IMR-90 (cell line): ENCODE results near the gene ABAT. TPM values are rescaled to one million over a fixed set of nuclear protein-coding genes. Genes with fewer than 3 reads are reported as not detected.

Experiments used
- ATAC-seq: fragments of 200-7000 bp; cut with Tn5 transposase; 2 replicates; pipeline ENCODE4 v1.9.1; 2020; ENCODE audit warnings: low read depth, mild to moderate bottlenecking, moderate library complexity
- BruUV-seq: library from RNA; stranded (reverse); fragments of 400-500 nt; replicated peaks from 2 replicates; lab custom pipeline; 2021; lab: Mats Ljungman, UMichigan
- CTCF ChIA-PET: fragments of 300-600 bp; formaldehyde crosslinking; extraction: SDS; loops from one replicate; lab custom pipeline; 2021; ENCODE audit warnings: antibody characterized with exemption; lab: Yijun Ruan, JAX
- POLR2A ChIA-PET: fragments of 300-600 bp; sonication (Branson Sonifier 250); formaldehyde crosslinking; loops from one replicate; lab custom pipeline; 2022; ENCODE audit warnings: antibody characterized with exemption; ENCODE audit not compliant: unreplicated experiment; lab: Charles Lee
- DNase-seq: peaks from one replicate; pipeline ENCODE4 v3.0.0; 2013
- H2AFZ ChIP-seq: replicated peaks from 2 replicates; pipeline ENCODE3; 2013; ENCODE audit warnings: low read length, mild to moderate bottlenecking; ENCODE audit not compliant: poor library complexity
- H2AK5ac ChIP-seq: 2 replicates; pipeline ENCODE4 v1.6.1; 2013; ENCODE audit warnings: low read depth, low read length, inconsistent platforms
- H2AK9ac ChIP-seq: replicated peaks from 2 replicates; pipeline ENCODE3; 2013; ENCODE audit warnings: mild to moderate bottlenecking, low read depth, low read length, moderate library complexity; ENCODE audit not compliant: poor library complexity
- H2BK120ac ChIP-seq: 2 replicates; pipeline ENCODE4 v1.6.1; 2013; ENCODE audit warnings: low read depth, low read length, inconsistent platforms
- H2BK15ac ChIP-seq: 3 replicates; pipeline ENCODE4 v1.6.1; 2013; ENCODE audit warnings: low read depth, low read length, inconsistent platforms
- H2BK20ac ChIP-seq: 2 replicates; pipeline ENCODE4 v1.6.1; 2013; ENCODE audit warnings: low read depth, mild to moderate bottlenecking, inconsistent platforms, low read length, moderate library complexity
- H2BK5ac ChIP-seq: 2 replicates; pipeline ENCODE4 v1.6.1; 2013; ENCODE audit warnings: mild to moderate bottlenecking, low read depth, low read length, inconsistent platforms; ENCODE audit not compliant: poor library complexity, severe bottlenecking
- H3K14ac ChIP-seq: replicated peaks from 2 replicates; pipeline ENCODE4 v1.6.1; 2013; ENCODE audit warnings: low read depth, low read length, inconsistent platforms
- H3K18ac ChIP-seq: 2 replicates; pipeline ENCODE4 v1.6.1; 2013; ENCODE audit warnings: low read depth, low read length, control low read depth
- H3K23ac ChIP-seq: 2 replicates; pipeline ENCODE4 v1.6.1; 2013; ENCODE audit warnings: low read depth, low read length, inconsistent platforms
- H3K27ac ChIP-seq: 2 replicates; pipeline ENCODE4 v1.5.1; 2013; ENCODE audit warnings: mild to moderate bottlenecking, control low read depth, low read length; ENCODE audit not compliant: insufficient read depth
- H3K27me3 ChIP-seq: 2 replicates; pipeline ENCODE4 v1.6.1; 2013; ENCODE audit warnings: low read length; ENCODE audit not compliant: control insufficient read depth, insufficient read depth
- H3K36me3 ChIP-seq: 2 replicates; pipeline ENCODE4 v1.6.1; 2013; ENCODE audit warnings: low read length, mixed read lengths; ENCODE audit not compliant: control insufficient read depth, insufficient read depth
- H3K4ac ChIP-seq: 2 replicates; pipeline ENCODE4 v1.6.1; 2013; ENCODE audit warnings: low read depth, low read length, inconsistent platforms
- H3K4me1 ChIP-seq: 2 replicates; pipeline ENCODE4 v1.6.1; 2013; ENCODE audit warnings: low read length, mixed read lengths; ENCODE audit not compliant: control insufficient read depth, insufficient read depth
- H3K4me2 ChIP-seq: 2 replicates; pipeline ENCODE4 v1.6.1; 2013; ENCODE audit warnings: low read depth, mild to moderate bottlenecking, control low read depth, low read length, moderate library complexity
- H3K4me3 ChIP-seq: 2 replicates; pipeline ENCODE4 v1.5.1; 2013; ENCODE audit warnings: low read depth, mild to moderate bottlenecking, control low read depth, low read length, moderate library complexity; ENCODE audit not compliant: insufficient read depth
- H3K56ac ChIP-seq: 2 replicates; pipeline ENCODE4 v1.6.1; 2013; ENCODE audit warnings: low read length, inconsistent platforms; ENCODE audit not compliant: insufficient read depth; ENCODE audit errors: extremely low read depth
- H3K79me1 ChIP-seq, 2 experiments: 2 replicates each; pipeline ENCODE4 v1.6.1; 2013; ENCODE audit warnings: low read length in 2 of 2, inconsistent platforms in 1 of 2, low read depth in 1 of 2
- H3K9ac ChIP-seq: 2 replicates; pipeline ENCODE4 v1.6.1; 2013; ENCODE audit warnings: low read depth, low read length, control low read depth
- H3K9me1 ChIP-seq: 2 replicates; pipeline ENCODE4 v1.6.1; 2013; ENCODE audit warnings: low read length, inconsistent platforms; ENCODE audit not compliant: insufficient read depth
- H3K9me3 ChIP-seq: 2 replicates; pipeline ENCODE4 v1.6.1; 2013; ENCODE audit warnings: low read length; ENCODE audit not compliant: control insufficient read depth, insufficient read depth
- H4K20me1 ChIP-seq: 2 replicates; pipeline ENCODE4 v1.6.1; 2013; ENCODE audit warnings: low read length, inconsistent platforms; ENCODE audit not compliant: insufficient read depth
- H4K5ac ChIP-seq: 2 replicates; pipeline ENCODE4 v1.6.1; 2013; ENCODE audit warnings: mild to moderate bottlenecking, low read depth, low read length, control low read depth
- H4K8ac ChIP-seq, 2 experiments: 2 replicates each; pipeline ENCODE4 v1.6.1; 2013; ENCODE audit warnings: low read depth in 2 of 2, low read length in 2 of 2, control low read depth in 1 of 2, inconsistent platforms in 1 of 2
- H4K91ac ChIP-seq: 2 replicates; pipeline ENCODE4 v1.6.1; 2013; ENCODE audit warnings: low read depth, low read length, inconsistent platforms; ENCODE audit not compliant: insufficient read depth
- BHLHE40 ChIP-seq: fragments of 150-350 bp; IDR thresholded peaks from 2 replicates; pipeline ENCODE4 v1.6.1; 2016; ENCODE audit warnings: mild to moderate bottlenecking, low read depth, low read length
- CEBPB ChIP-seq: IDR thresholded peaks from 2 replicates; pipeline ENCODE4 v1.6.1; 2012; ENCODE audit warnings: low read depth, low read length, improper control_type of control experiment
- CTCF ChIP-seq: conservative IDR thresholded peaks from 2 replicates; pipeline ENCODE4 v1.5.1; 2012; ENCODE audit warnings: mild to moderate bottlenecking, low read depth, low read length, improper control_type of control experiment
- FOS ChIP-seq: fragments of 150-350 bp; IDR thresholded peaks from 2 replicates; pipeline ENCODE4 v1.6.1; 2016; ENCODE audit warnings: low read depth, low read length
- MAZ ChIP-seq: IDR thresholded peaks from 2 replicates; pipeline ENCODE4 v1.6.1; 2012; ENCODE audit warnings: low read depth, mild to moderate bottlenecking, low read length, improper control_type of control experiment, moderate library complexity, borderline replicate concordance
- MXI1 ChIP-seq: IDR thresholded peaks from 2 replicates; pipeline ENCODE4 v1.6.1; 2012; ENCODE audit warnings: low read depth, mild to moderate bottlenecking, low read length, moderate library complexity, borderline replicate concordance
- NFE2L2 ChIP-seq: fragments of 150-350 bp; IDR thresholded peaks from 2 replicates; pipeline ENCODE4 v1.6.1; 2016; ENCODE audit warnings: low read depth, mild to moderate bottlenecking, low read length
- RAD21 ChIP-seq: IDR thresholded peaks from 2 replicates; pipeline ENCODE4 v1.6.1; 2012; ENCODE audit warnings: low read length, improper control_type of control experiment
- RFX5 ChIP-seq: IDR thresholded peaks from 2 replicates; pipeline ENCODE4 v1.8.0; 2012; ENCODE audit warnings: low read depth, mild to moderate bottlenecking, low read length, moderate library complexity
- WGBS, 2 experiments: methylation state at CpG; one replicate each; pipeline versions ENCODE4 v1.1.5 to v1.1.7; 2013; ENCODE audit warnings: missing lambda C conversion rate in 2 of 2; ENCODE audit not compliant: insufficient read length in 1 of 2; ENCODE audit errors: extremely low coverage in 2 of 2; 5-methylcytosine and 5-hydroxymethylcytosine counted together
- dilution Hi-C: fragments of 300-500 bp; cut with HindIII; formaldehyde crosslinking; loops from one replicate; pipeline ENCODE4 v1.14.3; 2018; ENCODE audit warnings: low sequenced_read_pairs; ENCODE audit not compliant: unreplicated experiment
- in situ Hi-C: fragments of 300-500 bp; cut with MboI; formaldehyde crosslinking; loops from 3 replicates; pipeline ENCODE4 v1.14.3; 2019; ENCODE audit warnings: low sequenced_read_pairs, inconsistent platforms, mixed read lengths
- intact Hi-C: fragments of 100-400 bp; cut with micrococcal nuclease; formaldehyde crosslinking; loops from 2 replicates; pipeline ENCODE4 v1.10.0; 2022
- polyA plus RNA-seq, 3 experiments: library from polyadenylated mRNA; depleted of rRNA; stranded (reverse); fragments of >200 nt; gene quantifications; 2 replicates each; pipeline ENCODE4 v1.2.3, GENCODE V29; 2012; ENCODE audit warnings: low replicate concordance in 1 of 3
- total RNA-seq: library from RNA; depleted of rRNA; stranded (reverse); fragments of >200 nt; gene quantifications from 2 replicates; pipeline ENCODE4 v1.2.3, GENCODE V29; 2012
- TF ChIP-seq, protein P1 (sequence below): fragments of 150-350 bp; IDR thresholded peaks from 2 replicates; pipeline ENCODE4 v1.6.1; 2017; ENCODE audit warnings: mild to moderate bottlenecking, antibody characterized with exemption, low read length, low read depth
- TF ChIP-seq, protein P2 (sequence below): fragments of 150-350 bp; IDR thresholded peaks from 2 replicates; pipeline ENCODE4 v1.6.1; 2016; ENCODE audit warnings: low read depth, mild to moderate bottlenecking, low read length, moderate library complexity, borderline replicate concordance

The ABAT gene
- total and polyA plus RNA-seq, 2 of the 4 experiments (the other 2 are of a cell fraction): 4.5 to 6.9 TPM

GRCh38 chr16:8767176-8767575 is 92.8 kb downstream of the ABAT start:
- no peak overlapping the region for H3K4ac ChIP-seq
- H3K14ac ChIP-seq: no peak overlapping the region
- no peak overlapping the region for H3K4me3 ChIP-seq
- no peak overlapping the region for H4K91ac ChIP-seq
- H3K27ac ChIP-seq: no peak overlapping the region
- dilution Hi-C loops (no loop called here), in situ Hi-C loops (no loop called here), intact Hi-C loops (no loop called here)
- H3K4me1 ChIP-seq: no peaks in the 10 kb centered on the region
- H3K9ac ChIP-seq: no peak overlapping the region
- H3K18ac ChIP-seq: no peak overlapping the region
- peaks cover 4% of the 10 kb centered on the region; the same call in 1 of the 2 replicates for H3K36me3 ChIP-seq
- H2AK5ac ChIP-seq: no peak overlapping the region
- POLR2A ChIA-PET: no interaction called here
- H4K20me1 ChIP-seq: no peaks in the 10 kb centered on the region
- TF ChIP-seq CEBPB (no peak), CTCF (no peak), FOS (no peak), MAZ (no peak), BHLHE40 (no peak), RFX5 (no peak), MXI1 (no peak), RAD21 (no peak), NFE2L2 (no peak)
- TF ChIP-seq, protein P1, sequence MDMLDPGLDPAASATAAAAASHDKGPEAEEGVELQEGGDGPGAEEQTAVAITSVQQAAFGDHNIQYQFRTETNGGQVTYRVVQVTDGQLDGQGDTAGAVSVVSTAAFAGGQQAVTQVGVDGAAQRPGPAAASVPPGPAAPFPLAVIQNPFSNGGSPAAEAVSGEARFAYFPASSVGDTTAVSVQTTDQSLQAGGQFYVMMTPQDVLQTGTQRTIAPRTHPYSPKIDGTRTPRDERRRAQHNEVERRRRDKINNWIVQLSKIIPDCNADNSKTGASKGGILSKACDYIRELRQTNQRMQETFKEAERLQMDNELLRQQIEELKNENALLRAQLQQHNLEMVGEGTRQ: no peak
- TF ChIP-seq, protein P2, sequence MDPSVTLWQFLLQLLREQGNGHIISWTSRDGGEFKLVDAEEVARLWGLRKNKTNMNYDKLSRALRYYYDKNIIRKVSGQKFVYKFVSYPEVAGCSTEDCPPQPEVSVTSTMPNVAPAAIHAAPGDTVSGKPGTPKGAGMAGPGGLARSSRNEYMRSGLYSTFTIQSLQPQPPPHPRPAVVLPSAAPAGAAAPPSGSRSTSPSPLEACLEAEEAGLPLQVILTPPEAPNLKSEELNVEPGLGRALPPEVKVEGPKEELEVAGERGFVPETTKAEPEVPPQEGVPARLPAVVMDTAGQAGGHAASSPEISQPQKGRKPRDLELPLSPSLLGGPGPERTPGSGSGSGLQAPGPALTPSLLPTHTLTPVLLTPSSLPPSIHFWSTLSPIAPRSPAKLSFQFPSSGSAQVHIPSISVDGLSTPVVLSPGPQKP: no peak
- ATAC-seq (no peak), DNase-seq (no peak)
- no peak overlapping the region for H2BK20ac ChIP-seq
- H3K4me2 ChIP-seq: no peak overlapping the region
- H3K9me3 ChIP-seq: no peaks in the 10 kb centered on the region
- no peak overlapping the region for H2BK15ac ChIP-seq
- H2AK9ac ChIP-seq: no peak overlapping the region
- no peak overlapping the region for H2BK120ac ChIP-seq
- no peak overlapping the region for H2AFZ ChIP-seq
- H3K9me1 ChIP-seq: no peaks in the 10 kb centered on the region
- BruUV-seq: no TSS peak
- no peak overlapping the region for H2BK5ac ChIP-seq
- no peak overlapping the region for H4K8ac ChIP-seq
- no peak overlapping the region for H4K5ac ChIP-seq
- H3K56ac ChIP-seq: no peak overlapping the region
- no peaks in the 10 kb centered on the region for H3K79me1 ChIP-seq
- CTCF ChIA-PET: no interaction called here
- 38% methylated on average over 1 of the region's 8 CpGs; no CpG with 5 or more reads in 1 of the 2 experiments for WGBS, 2 experiments
- no peak overlapping the region for H3K23ac ChIP-seq
- H3K27me3 ChIP-seq: peaks cover 2% of the 10 kb centered on the region; the same call in 1 of the 2 replicates
